Hematopoietic multipotent progenitor cell treated with erythropoietin and hydrocortisone succinate and interleukin-3 and kit ligand, for 8 days (in vitro differentiated cells): ENCODE data around the gene OSCP1.

Experiments used
- DNase-seq: peaks from one replicate; pipeline ENCODE4 v3.0.0-alpha.2; 2015

OSCP1 gene

GRCh38 chr1:36472656-36473055, 22.4 kb upstream of the OSCP1 start:
- DNase-seq: no peak

- no peak for DNase-seq
Observed at GRCh38 chr1:36471830-36472641, 21.8 kb upstream of the OSCP1 start.

- DNase-seq: no peak
Observed at GRCh38 chr1:36469163-36469562, 18.9 kb upstream of the OSCP1 start.

- no peak for DNase-seq
Observed at GRCh38 chr1:36467700-36468455, 17.6 kb upstream of the OSCP1 start.

- no peak for DNase-seq
Observed at GRCh38 chr1:36467027-36467410, 16.8 kb upstream of the OSCP1 start.

- DNase-seq: no peak
Observed at GRCh38 chr1:36466370-36467026, 16.2 kb upstream of the OSCP1 start.

GRCh38 chr1:36465731-36466369, 15.6 kb upstream of the OSCP1 start:
- no peak for DNase-seq

- DNase-seq: no peak
Observed at GRCh38 chr1:36464605-36465393, 14.5 kb upstream of the OSCP1 start.

- DNase-seq: peak; percentile 97
Observed at GRCh38 chr1:36463803-36464604, 13.8 kb upstream of the OSCP1 start, which contains the start of gene MRPS15. MRPS15 (minus strand) TSS chr1:36464384; CDS start chr1:36464275, 109 bp downstream.

- no peak for DNase-seq
Observed at GRCh38 chr1:36463463-36463802, 13.2 kb upstream of the OSCP1 start.

GRCh38 chr1:36458910-36459309, 8.7 kb upstream of the OSCP1 start:
- DNase-seq: no peak

GRCh38 chr1:36457691-36458090, 7.4 kb upstream of the OSCP1 start:
- no peak for DNase-seq

- no peak for DNase-seq
Observed at GRCh38 chr1:36456391-36456928, 6.2 kb upstream of the OSCP1 start.

GRCh38 chr1:36455386-36455785, 5.1 kb upstream of the OSCP1 start:
- no peak for DNase-seq

GRCh38 chr1:36453600-36454388, 3.5 kb upstream of the OSCP1 start:
- DNase-seq: no peak

GRCh38 chr1:36453051-36453450, 2.8 kb upstream of the OSCP1 start:
- no peak for DNase-seq

GRCh38 chr1:36450919-36451305, 661 bp upstream of the OSCP1 start:
- DNase-seq: no peak

GRCh38 chr1:36448530-36449056, 1.7 kb downstream of the OSCP1 start:
- DNase-seq: peak; percentile 55

GRCh38 chr1:36447450-36447849, 2.8 kb downstream of the OSCP1 start:
- no peak for DNase-seq

GRCh38 chr1:36446746-36447145, 3.5 kb downstream of the OSCP1 start:
- DNase-seq: no peak
